HepG2 (cell line): ENCODE results near the gene ZNF816. TPM values are rescaled to one million over a fixed set of nuclear protein-coding genes. Genes with fewer than 3 reads are reported as not detected.

Source experiments
- ATAC-seq: fragments of 200-7000 bp; cut with Tn5 transposase; 3 replicates; pipeline ENCODE4 v1.9.1; 2020; ENCODE audit warnings: mild to moderate bottlenecking, moderate library complexity
- BruUV-seq: library from RNA; stranded (reverse); fragments of 400-500 nt; replicated peaks from 2 replicates; lab custom pipeline; 2021; lab: Mats Ljungman, UMichigan
- CTCF ChIA-PET: fragments of 300-600 bp; formaldehyde crosslinking; extraction: SDS; loops from one replicate; lab custom pipeline; 2021; ENCODE audit warnings: low total read pairs, inconsistent platforms, low intra/inter-chr PET ratio; lab: Yijun Ruan, JAX
- POLR2A ChIA-PET: fragments of 350-600 bp; sonication (Branson Sonifier 250); formaldehyde crosslinking; loops from one replicate; lab custom pipeline; 2020; ENCODE audit warnings: antibody characterized with exemption, inconsistent platforms; lab: Yijun Ruan, JAX
- DNase-seq: peaks from one replicate; pipeline ENCODE4 v3.0.0-alpha.2; 2015; ENCODE audit warnings: low spot score
- FAIRE-seq: peaks from 3 replicates; lab custom pipeline; 2011; peaks lifted over from hg19 to GRCh38; lab: Jason Lieb, UNC
- H2AFZ ChIP-seq: one replicate; pipeline ENCODE4 v1.6.1; 2011; ENCODE audit warnings: low read length, inconsistent platforms
- H3K27ac ChIP-seq: fragments of 300-600 bp; 3 replicates; pipeline ENCODE4 v1.8.0; 2011; ENCODE audit warnings: mixed run types, mild to moderate bottlenecking, mixed read lengths, low read length, inconsistent platforms; ENCODE audit not compliant: insufficient read depth; ENCODE audit errors: extremely low read length
- H3K27me3 ChIP-seq, 2 experiments: fragments of 200-600 bp in 1 of 2; 2 replicates in 1 of 2; 3 replicates in 1 of 2; pipeline versions ENCODE4 v1.6.0 to v1.8.0; 2011; ENCODE audit warnings: low read length in 2 of 2, mild to moderate bottlenecking in 2 of 2, moderate library complexity in 2 of 2, inconsistent platforms in 1 of 2; ENCODE audit not compliant: insufficient read depth in 2 of 2, control insufficient read depth in 1 of 2
- H3K36me3 ChIP-seq, 2 experiments: fragments of 200-600 bp in 1 of 2; replicated peaks in 1 of 2; 2 replicates in 1 of 2; 3 replicates in 1 of 2; pipeline versions ENCODE4 v1.5.1 to v1.8.0; 2011; ENCODE audit warnings: low read length in 2 of 2, inconsistent platforms in 1 of 2; ENCODE audit not compliant: insufficient read depth in 2 of 2, control insufficient read depth in 1 of 2
- H3K4me1 ChIP-seq: 2 replicates; pipeline ENCODE4 v1.5.1; 2012; ENCODE audit warnings: low read length, inconsistent platforms; ENCODE audit not compliant: insufficient read depth
- H3K4me2 ChIP-seq: 2 replicates; pipeline ENCODE4 v1.6.0; 2011; ENCODE audit warnings: low read depth, low read length, inconsistent platforms
- H3K4me3 ChIP-seq, 3 experiments: fragments of 200-600 bp in 1 of 3; sonication (generic), shearing (Covaris generic) in 1 of 3; replicated peaks in 1 of 3; 2 replicates each; pipeline ENCODE4 v1.5.1; 2011 to 2016; ENCODE audit warnings: low read length in 3 of 3, inconsistent platforms in 2 of 3, low read depth in 2 of 3, mild to moderate bottlenecking in 2 of 3, control low read depth in 1 of 3, mixed read lengths in 1 of 3; ENCODE audit not compliant: insufficient read depth in 1 of 3
- H3K79me2 ChIP-seq: one replicate; pipeline ENCODE4 v1.6.1; 2011; ENCODE audit warnings: low read length, inconsistent platforms; ENCODE audit not compliant: insufficient read depth
- H3K9ac ChIP-seq: 2 replicates; pipeline ENCODE4 v1.6.0; 2011; ENCODE audit warnings: mild to moderate bottlenecking, low read depth, low read length, inconsistent platforms; ENCODE audit not compliant: insufficient read depth
- H3K9me3 ChIP-seq: 2 replicates; pipeline ENCODE4 v1.5.1; 2012; ENCODE audit warnings: mild to moderate bottlenecking, low read length
- H4K20me1 ChIP-seq: 2 replicates; pipeline ENCODE4 v1.6.0; 2011; ENCODE audit warnings: inconsistent platforms, mild to moderate bottlenecking, low read length, moderate library complexity; ENCODE audit not compliant: insufficient read depth
- ARID2 ChIP-seq: sonication (generic); formaldehyde crosslinking; IDR thresholded peaks from 2 replicates; pipeline ENCODE4 v1.8.1; 2022; ENCODE audit warnings: mild to moderate bottlenecking, missing genetic modification reagents, borderline replicate concordance
- THAP9 ChIP-seq: sonication (generic); formaldehyde crosslinking; IDR thresholded peaks from 2 replicates; pipeline ENCODE4; 2020; ENCODE audit warnings: missing genetic modification reagents, mild to moderate bottlenecking, borderline replicate concordance
- TOE1 ChIP-seq: sonication (generic); formaldehyde crosslinking; IDR thresholded peaks from 2 replicates; pipeline ENCODE4 v1.4.0; 2020; ENCODE audit warnings: mild to moderate bottlenecking, missing genetic modification reagents
- ZBTB38 ChIP-seq: sonication (generic); formaldehyde crosslinking; IDR thresholded peaks from 2 replicates; pipeline ENCODE4 v1.5.1; 2020; ENCODE audit warnings: mild to moderate bottlenecking, missing genetic modification reagents
- ZC3H4 ChIP-seq: sonication (generic); formaldehyde crosslinking; IDR thresholded peaks from 2 replicates; pipeline ENCODE4 v1.4.0; 2020; ENCODE audit warnings: missing genetic modification reagents, borderline replicate concordance
- ZNF430 ChIP-seq: sonication (generic); formaldehyde crosslinking; IDR thresholded peaks from 2 replicates; pipeline ENCODE4 v1.9.0; 2021; ENCODE audit warnings: mild to moderate bottlenecking, missing genetic modification reagents
- WGBS: methylation state at CpG from one replicate; pipeline ENCODE4 v1.1.6; 2017; ENCODE audit warnings: low lambda C conversion rate; 5-methylcytosine and 5-hydroxymethylcytosine counted together
- in situ Hi-C: cut with HindIII; loops from 2 replicates; pipeline ENCODE4 v1.10.0; 2017; ENCODE audit warnings: low pct_unique_long_range_greater_than_20kb; ENCODE audit not compliant: extremely low pct_ligation_motif_present
- intact Hi-C: fragments of 100-400 bp; cut with micrococcal nuclease; formaldehyde crosslinking; loops from one replicate; pipeline ENCODE4 v1.10.0; 2022; ENCODE audit not compliant: unreplicated experiment
- polyA plus RNA-seq, 8 experiments: library from polyadenylated mRNA; depleted of rRNA in 3 of 8; stranded (reverse) in 7 of 8; unstranded in 1 of 8; fragments of >200 nt; fragmentation: Illumina TruSeq in 4 of 8; extraction: Trizol in 4 of 8; gene quantifications; 2 replicates each; pipeline versions ENCODE4 v1.2.1 to v1.2.3, GENCODE V29; 2011 to 2016; ENCODE audit warnings: low read depth in 4 of 8, missing spikeins in 1 of 8, mixed read lengths in 1 of 8; ENCODE audit not compliant: insufficient read depth in 1 of 8
- total RNA-seq, 5 experiments: library from RNA; depleted of rRNA; stranded (reverse); fragments of >200 nt; fragmentation: Illumina TruSeq; extraction: Trizol; gene quantifications; 2 replicates each; pipeline ENCODE4 v1.2.3, GENCODE V29; 2016; ENCODE audit warnings: low read depth in 1 of 5

Gene ZNF816
- total and polyA plus RNA-seq, 2 of the 13 experiments (the other 11 are each of a cell fraction or from before 2014, with no cell fraction given), result 5.2 to 14.1 TPM

- no TSS peak for BruUV-seq
- ChIA-PET CTCF (no interaction called here), POLR2A (no interaction called here)
- Histone ChIP-seq H3K27ac (peak overlapping the region; percentile 69), H3K4me2 (peak overlapping the region; percentile 85), H3K27me3 (no peaks in the 10 kb centered on the region; a peak in 2 of 5 replicates), H4K20me1 (no peaks in the 10 kb centered on the region), H3K79me2 (peaks cover 8% of the 10 kb centered on the region), H3K4me3 (peak overlapping the region; percentile 42 to 79 (median 48); a peak in 5 of 6 replicates), H3K4me1 (peaks cover 43% of the 10 kb centered on the region), H3K9me3 (peaks cover 5% of the 10 kb centered on the region), H2AFZ (no peak overlapping the region), H3K9ac (peak overlapping the region; percentile 31; the same call in 1 of the 2 replicates), H3K36me3 (no peaks in the 10 kb centered on the region)
- FAIRE-seq (no peak), DNase-seq (no peak), ATAC-seq (no peak)
- in situ Hi-C loops, result no loop called here
- intact Hi-C loops, result no loop called here
- 84% methylated on average over 28 of the region's 29 CpGs for WGBS
- TF ChIP-seq THAP9 (CRISPR knock-in tag) (no peak), ZBTB38 (CRISPR knock-in tag) (peak; percentile 55; the same call in 1 of the 2 replicates), ZNF430 (0 out of 2 replicates have a peak, but pooled peaks have one; percentile 2), TOE1 (CRISPR knock-in tag) (no peak), ZC3H4 (CRISPR knock-in tag) (no peak), ARID2 (CRISPR knock-in tag) (no peak)
Observed at GRCh38 chr19:52943134-52943883, 19.4 kb downstream of the ZNF816 start.
